ENCODE results near the gene ATOSB.

Gene ATOSB

DNA sequence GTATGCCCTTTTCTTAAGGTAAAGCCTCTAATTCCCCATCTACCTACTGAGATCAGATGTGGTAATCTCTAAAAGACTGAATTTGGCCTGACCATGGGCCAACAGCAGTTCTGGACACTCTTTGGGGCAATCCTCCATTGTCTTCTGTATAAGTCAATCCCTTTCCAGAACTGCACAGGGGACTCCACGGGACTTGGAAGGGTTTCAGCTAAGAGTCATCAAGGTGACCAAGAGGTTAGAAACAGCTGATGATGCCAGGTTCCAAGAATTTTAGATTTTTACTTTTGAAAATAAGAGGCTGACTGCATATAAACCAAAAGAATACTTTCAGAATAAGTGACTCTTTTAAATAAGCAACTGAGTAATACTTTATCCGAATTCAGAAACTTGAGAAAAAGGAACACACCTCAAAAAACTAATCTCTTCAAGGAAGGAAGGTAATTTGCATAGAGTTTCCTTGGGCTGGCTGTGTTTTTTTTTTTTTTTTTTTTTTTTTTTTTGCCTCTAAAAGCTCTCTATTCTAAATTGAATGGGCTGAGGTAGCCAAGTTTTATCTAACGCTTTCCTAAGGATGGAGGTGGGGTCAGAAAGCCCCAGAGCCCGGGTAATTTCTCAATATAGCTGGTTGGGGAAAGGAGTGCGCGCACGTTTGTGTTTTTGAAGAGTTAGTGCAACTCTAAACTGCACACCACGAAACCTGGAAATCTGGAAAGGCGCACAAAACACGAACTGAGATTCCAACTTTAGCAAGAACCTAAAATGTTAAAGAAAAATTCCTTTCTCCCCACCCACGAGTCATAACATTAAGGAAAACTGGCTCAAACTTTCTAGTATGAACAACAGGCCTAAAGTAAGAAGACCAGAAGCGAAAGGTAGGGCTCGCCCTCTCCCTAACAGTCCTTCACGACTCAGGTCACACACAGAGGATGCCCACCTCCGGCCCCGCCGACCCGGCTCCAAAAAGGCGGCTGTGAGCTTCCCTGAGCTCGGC lies 44.5 kb downstream of the ATOSB start:
- DNase-seq = no peak
- Histone ChIP-seq H3K27me3 (ENCODE audit: insufficient read depth, low read depth, severe bottlenecking) (no peaks in the 10 kb centered on the region), H3K4me3 (ENCODE audit: low read depth, low read length) (peak overlapping the region; percentile 93), H3K9me3 (ENCODE audit: severe bottlenecking) (no peaks in the 10 kb centered on the region), H3K36me3 (peaks cover 80% of the 10 kb centered on the region), H3K27ac (peak overlapping the region; percentile 97)
- TF ChIP-seq, protein P1, sequence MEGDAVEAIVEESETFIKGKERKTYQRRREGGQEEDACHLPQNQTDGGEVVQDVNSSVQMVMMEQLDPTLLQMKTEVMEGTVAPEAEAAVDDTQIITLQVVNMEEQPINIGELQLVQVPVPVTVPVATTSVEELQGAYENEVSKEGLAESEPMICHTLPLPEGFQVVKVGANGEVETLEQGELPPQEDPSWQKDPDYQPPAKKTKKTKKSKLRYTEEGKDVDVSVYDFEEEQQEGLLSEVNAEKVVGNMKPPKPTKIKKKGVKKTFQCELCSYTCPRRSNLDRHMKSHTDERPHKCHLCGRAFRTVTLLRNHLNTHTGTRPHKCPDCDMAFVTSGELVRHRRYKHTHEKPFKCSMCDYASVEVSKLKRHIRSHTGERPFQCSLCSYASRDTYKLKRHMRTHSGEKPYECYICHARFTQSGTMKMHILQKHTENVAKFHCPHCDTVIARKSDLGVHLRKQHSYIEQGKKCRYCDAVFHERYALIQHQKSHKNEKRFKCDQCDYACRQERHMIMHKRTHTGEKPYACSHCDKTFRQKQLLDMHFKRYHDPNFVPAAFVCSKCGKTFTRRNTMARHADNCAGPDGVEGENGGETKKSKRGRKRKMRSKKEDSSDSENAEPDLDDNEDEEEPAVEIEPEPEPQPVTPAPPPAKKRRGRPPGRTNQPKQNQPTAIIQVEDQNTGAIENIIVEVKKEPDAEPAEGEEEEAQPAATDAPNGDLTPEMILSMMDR (IDR thresholded peaks at IDR 0.05; ENCODE audit: low read depth, low read length) = no peak

DNA sequence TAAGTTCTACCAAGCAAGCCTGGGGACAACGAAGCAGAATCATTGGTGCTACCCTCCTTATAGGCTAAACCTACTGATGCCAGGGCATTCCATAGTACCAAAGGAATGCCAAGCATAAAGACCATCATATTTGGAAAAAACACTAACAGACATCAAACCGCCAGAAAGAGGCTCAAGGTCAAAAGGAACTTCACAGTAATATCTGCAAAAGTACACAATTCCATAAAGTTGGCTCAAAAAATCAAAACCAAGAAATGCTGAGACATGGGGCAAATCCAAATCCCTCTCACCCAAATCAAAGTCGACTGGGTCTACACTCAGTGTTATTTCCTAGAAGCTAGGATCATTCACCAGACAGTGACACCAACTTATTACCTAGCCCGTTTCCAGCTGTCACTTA lies 46.6 kb downstream of the ATOSB start:
- Histone ChIP-seq H3K27ac (no peak overlapping the region), H3K4me3 (ENCODE audit: low read depth, low read length) (no peak overlapping the region), H3K27me3 (ENCODE audit: insufficient read depth, low read depth, severe bottlenecking) (no peaks in the 10 kb centered on the region), H3K36me3 (peaks cover 81% of the 10 kb centered on the region), H3K9me3 (ENCODE audit: severe bottlenecking) (no peaks in the 10 kb centered on the region)
- no peak for DNase-seq
- TF ChIP-seq, protein P1 (IDR thresholded peaks at IDR 0.05; ENCODE audit: low read depth, low read length) = no peak

DNA sequence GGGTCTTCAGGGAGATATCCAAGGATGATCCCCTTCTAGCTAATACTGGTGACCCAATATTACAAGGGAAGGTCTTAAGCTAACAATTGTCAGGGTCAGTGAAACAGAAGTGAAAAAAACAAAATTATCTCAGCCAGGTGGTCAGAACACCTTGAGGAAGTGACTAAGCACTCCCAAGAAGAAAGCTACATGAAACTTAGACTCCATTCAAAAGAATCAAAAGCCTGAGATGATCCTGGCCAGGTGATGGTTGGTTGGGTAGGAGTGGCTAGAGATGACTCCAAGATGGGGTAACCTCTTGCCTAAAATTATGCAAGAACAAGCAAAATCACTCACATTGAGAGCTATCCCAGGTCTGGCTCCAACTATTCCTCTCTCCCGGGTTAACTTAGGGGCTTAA lies 48.6 kb downstream of the ATOSB start:
- no peaks in the 10 kb centered on the region for H3K9me3 ChIP-seq (ENCODE audit: severe bottlenecking)
- peaks cover 89% of the 10 kb centered on the region for H3K36me3 ChIP-seq
- no peaks in the 10 kb centered on the region for H3K27me3 ChIP-seq (ENCODE audit: insufficient read depth, low read depth, severe bottlenecking)
- TF ChIP-seq, protein P1 (IDR thresholded peaks at IDR 0.05; ENCODE audit: low read depth, low read length) = no peak
- DNase-seq = no peak
- no peak overlapping the region for H3K4me3 ChIP-seq (ENCODE audit: low read depth, low read length)
- no peak overlapping the region for H3K27ac ChIP-seq

DNA sequence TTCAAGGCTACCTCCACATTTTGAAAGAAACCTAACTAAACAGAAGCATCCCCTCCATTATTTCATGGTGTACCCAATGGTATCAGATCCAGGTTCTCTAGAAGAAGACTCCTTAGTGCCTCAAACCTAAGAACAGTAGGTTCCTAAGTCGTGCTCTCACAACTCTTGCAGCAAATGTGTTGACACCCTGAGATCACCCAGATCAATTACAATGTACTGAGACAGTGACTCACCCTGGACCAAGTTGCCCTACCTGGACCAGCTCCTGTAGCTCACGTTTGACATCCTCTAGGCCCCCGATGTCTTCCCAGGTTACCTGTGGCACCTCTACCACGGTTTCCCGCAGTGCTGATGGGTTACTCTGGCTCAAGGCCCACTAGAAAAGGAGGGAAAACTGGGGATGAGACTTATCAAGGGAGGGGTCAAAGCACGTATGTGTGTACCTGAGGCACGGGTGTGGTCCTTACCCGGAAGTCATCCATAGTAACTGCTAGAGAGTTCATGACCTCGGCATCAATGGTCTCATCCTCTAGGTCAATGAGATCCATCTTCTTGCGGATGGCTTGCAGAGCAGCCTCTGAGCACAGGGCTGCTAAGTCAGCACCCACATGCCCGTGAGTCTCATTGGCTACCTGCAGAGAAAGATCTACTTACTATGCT lies 55.0 kb downstream of the ATOSB start:
- no peak overlapping the region for H3K4me3 ChIP-seq (ENCODE audit: low read depth, low read length)
- no peak overlapping the region for H3K27ac ChIP-seq
- H3K27me3 ChIP-seq (ENCODE audit: insufficient read depth, low read depth, severe bottlenecking) = no peaks in the 10 kb centered on the region
- TF ChIP-seq, protein P1 (IDR thresholded peaks at IDR 0.05; ENCODE audit: low read depth, low read length) = no peak
- no peak for DNase-seq
- H3K9me3 ChIP-seq (ENCODE audit: severe bottlenecking) = no peaks in the 10 kb centered on the region
- peaks cover 100% of the 10 kb centered on the region for H3K36me3 ChIP-seq

DNA sequence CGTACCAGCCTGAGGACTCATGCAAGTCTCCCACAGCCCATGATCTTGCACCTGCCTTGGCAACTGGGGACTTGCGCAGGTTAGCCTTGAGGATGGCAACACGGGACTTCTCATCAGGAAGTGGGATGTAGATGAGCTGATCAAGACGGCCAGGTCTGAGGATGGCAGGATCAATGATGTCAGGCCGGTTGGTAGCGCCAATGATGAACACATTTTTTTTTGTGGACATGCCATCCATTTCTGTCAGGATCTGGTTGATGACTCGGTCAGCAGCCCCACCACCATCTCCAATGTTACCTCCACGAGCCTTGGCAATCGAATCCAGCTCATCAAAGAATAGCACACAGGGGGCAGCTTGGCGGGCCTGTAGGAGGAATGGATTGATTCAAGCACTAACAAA lies 56.2 kb downstream of the ATOSB start:
- Histone ChIP-seq H3K9me3 (ENCODE audit: severe bottlenecking) (no peaks in the 10 kb centered on the region), H3K4me3 (ENCODE audit: low read depth, low read length) (no peak overlapping the region), H3K27me3 (ENCODE audit: insufficient read depth, low read depth, severe bottlenecking) (no peaks in the 10 kb centered on the region), H3K27ac (no peak overlapping the region), H3K36me3 (peaks cover 97% of the 10 kb centered on the region)
- TF ChIP-seq, protein P1 (IDR thresholded peaks at IDR 0.05; ENCODE audit: low read depth, low read length) = no peak
- no peak for DNase-seq
